CD4-positive, alpha-beta T cell treated with Interleukin-21 for 1 hour (primary cell): ENCODE measurements around the gene RNU6-1.

ENCODE experiments used
- DNase-seq: peaks from one replicate; pipeline ENCODE4 v3.0.0-alpha.2; 2020

The RNU6-1 gene

GRCh38 chr15:67839929-67840748, at the start of gene RNU6-1:
TSS of gene RNU6-1 (minus strand) at chr15:67840045.
- peak; percentile 97 for DNase-seq

GRCh38 chr15:67887776-67888175, 47.9 kb upstream of the RNU6-1 start:
- no peak for DNase-seq

- DNase-seq: no peak
Measured at GRCh38 chr15:67885861-67886260, 46.0 kb upstream of the RNU6-1 start.

- no peak for DNase-seq
Measured at GRCh38 chr15:67885175-67885523, 45.3 kb upstream of the RNU6-1 start.

GRCh38 chr15:67884514-67885174, 44.8 kb upstream of the RNU6-1 start:
- DNase-seq: peak; percentile 26

- no peak for DNase-seq
Measured at GRCh38 chr15:67884009-67884408, 44.2 kb upstream of the RNU6-1 start.

GRCh38 chr15:67883234-67883773, 43.5 kb upstream of the RNU6-1 start:
- no peak for DNase-seq

GRCh38 chr15:67882487-67883233, 42.8 kb upstream of the RNU6-1 start:
- no peak for DNase-seq

- DNase-seq: no peak
Measured at GRCh38 chr15:67880651-67881182, 40.9 kb upstream of the RNU6-1 start.

- DNase-seq: peak; percentile 1
Measured at GRCh38 chr15:67879440-67880129, 39.7 kb upstream of the RNU6-1 start.

- DNase-seq: no peak
Measured at GRCh38 chr15:67878712-67879206, 38.9 kb upstream of the RNU6-1 start.

- no peak for DNase-seq
Measured at GRCh38 chr15:67873777-67874176, 33.9 kb upstream of the RNU6-1 start.

GRCh38 chr15:67870868-67871408, 31.1 kb upstream of the RNU6-1 start:
- no peak for DNase-seq

- DNase-seq: no peak
Measured at GRCh38 chr15:67869701-67870100, 29.9 kb upstream of the RNU6-1 start.

GRCh38 chr15:67865766-67866165, 25.9 kb upstream of the RNU6-1 start:
- no peak for DNase-seq

GRCh38 chr15:67865331-67865730, 25.5 kb upstream of the RNU6-1 start:
- DNase-seq: no peak

- peak; percentile 64 for DNase-seq
Measured at GRCh38 chr15:67863442-67863987, 23.7 kb upstream of the RNU6-1 start.

- DNase-seq: no peak
Measured at GRCh38 chr15:67862750-67863441, 23.1 kb upstream of the RNU6-1 start.

GRCh38 chr15:67861983-67862382, 22.1 kb upstream of the RNU6-1 start:
- DNase-seq: no peak

- DNase-seq: no peak
Measured at GRCh38 chr15:67859331-67859946, 19.6 kb upstream of the RNU6-1 start.

GRCh38 chr15:67857220-67857619, 17.4 kb upstream of the RNU6-1 start:
- DNase-seq: no peak
